ENCODE measurements around the gene SFMBT2. TPM values are rescaled to one million over a fixed set of nuclear protein-coding genes. Genes with fewer than 3 reads are reported as not detected.

Gene SFMBT2
- total RNA-seq, 4 donors from 2014 or later = 7.6 to 15.4 (median 10.8) TPM

DNA sequence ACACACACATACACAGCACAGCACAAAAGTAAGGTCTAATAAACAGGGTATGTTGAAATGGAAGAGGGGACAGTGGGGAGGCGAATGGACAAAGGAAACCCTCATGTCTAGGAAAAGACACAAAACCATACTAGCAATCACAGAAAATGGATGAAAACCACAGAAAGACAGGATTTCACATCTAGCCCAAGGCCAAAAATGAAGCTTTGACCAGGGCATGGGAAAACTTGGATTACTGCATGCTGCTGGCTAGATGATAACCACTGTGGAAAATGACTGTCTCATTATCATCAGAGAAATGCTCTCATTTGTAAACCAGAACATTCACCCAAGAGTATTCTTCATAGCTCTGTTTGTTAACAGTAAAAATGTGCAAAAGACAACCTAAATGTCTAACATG is 88.2 kb downstream of the SFMBT2 start:
- H3K27me3 ChIP-seq = no peaks in the 10 kb centered on the region
- WGBS = 95% methylated on average over 1 of the region's 1 CpG
- H3K4me1 ChIP-seq = peaks cover 20 to 39% (median 25%) of the 10 kb centered on the region in 4 donors
- H3K9me3 ChIP-seq = peaks cover 0 to 5% (median 3%) of the 10 kb centered on the region in 4 donors
- TF ChIP-seq EP300 (IDR thresholded peaks at IDR 0.05) (no peak), POLR2AphosphoS5 (IDR thresholded peaks at IDR 0.05) (no peak), POLR2A (IDR thresholded peaks at IDR 0.05; ENCODE audit: low read depth) (no peak)
- TF ChIP-seq, protein P1, sequence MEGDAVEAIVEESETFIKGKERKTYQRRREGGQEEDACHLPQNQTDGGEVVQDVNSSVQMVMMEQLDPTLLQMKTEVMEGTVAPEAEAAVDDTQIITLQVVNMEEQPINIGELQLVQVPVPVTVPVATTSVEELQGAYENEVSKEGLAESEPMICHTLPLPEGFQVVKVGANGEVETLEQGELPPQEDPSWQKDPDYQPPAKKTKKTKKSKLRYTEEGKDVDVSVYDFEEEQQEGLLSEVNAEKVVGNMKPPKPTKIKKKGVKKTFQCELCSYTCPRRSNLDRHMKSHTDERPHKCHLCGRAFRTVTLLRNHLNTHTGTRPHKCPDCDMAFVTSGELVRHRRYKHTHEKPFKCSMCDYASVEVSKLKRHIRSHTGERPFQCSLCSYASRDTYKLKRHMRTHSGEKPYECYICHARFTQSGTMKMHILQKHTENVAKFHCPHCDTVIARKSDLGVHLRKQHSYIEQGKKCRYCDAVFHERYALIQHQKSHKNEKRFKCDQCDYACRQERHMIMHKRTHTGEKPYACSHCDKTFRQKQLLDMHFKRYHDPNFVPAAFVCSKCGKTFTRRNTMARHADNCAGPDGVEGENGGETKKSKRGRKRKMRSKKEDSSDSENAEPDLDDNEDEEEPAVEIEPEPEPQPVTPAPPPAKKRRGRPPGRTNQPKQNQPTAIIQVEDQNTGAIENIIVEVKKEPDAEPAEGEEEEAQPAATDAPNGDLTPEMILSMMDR (IDR thresholded peaks at IDR 0.05) = no peak
- intact Hi-C loops (cut with DNase I) = no loop called here
- H3K27ac ChIP-seq (replicated peaks in 1 of 4) = no peak overlapping the region
- no peak overlapping the region for H3K4me3 ChIP-seq
- DNase-seq (ENCODE audit: extremely low spot score) = no peak
- H3K36me3 ChIP-seq = no peaks in the 10 kb centered on the region

DNA sequence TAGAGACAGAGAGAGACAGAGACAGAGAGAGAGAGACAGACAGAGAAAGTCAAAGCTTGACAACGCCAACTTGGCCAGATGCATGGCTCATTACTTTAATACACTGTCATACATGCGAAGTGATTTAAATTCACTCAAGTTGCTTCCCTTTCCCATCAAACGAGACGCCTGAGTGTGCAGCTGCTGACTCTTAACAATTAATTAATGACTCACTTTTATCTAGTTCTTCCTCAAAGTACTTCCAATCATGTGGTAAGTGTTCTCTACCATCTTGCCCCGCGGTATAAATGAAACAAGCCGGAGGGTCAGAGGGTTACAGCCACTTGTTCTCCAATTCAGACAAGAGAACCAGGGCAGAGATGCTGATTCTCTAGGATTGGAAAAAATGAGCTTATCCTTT is 90.8 kb downstream of the SFMBT2 start:
- no peak overlapping the region for H3K27ac ChIP-seq (replicated peaks in 1 of 4)
- H3K27me3 ChIP-seq = no peaks in the 10 kb centered on the region
- no peak overlapping the region for H3K4me3 ChIP-seq
- TF ChIP-seq EP300 (IDR thresholded peaks at IDR 0.05) = no peak
- TF ChIP-seq POLR2A (IDR thresholded peaks at IDR 0.05; ENCODE audit: low read depth) = no peak
- TF ChIP-seq, protein P1 (IDR thresholded peaks at IDR 0.05) = no peak
- no peak for TF ChIP-seq POLR2AphosphoS5 (IDR thresholded peaks at IDR 0.05)
- H3K4me1 ChIP-seq = peaks cover 20 to 36% (median 30%) of the 10 kb centered on the region in 4 donors
- DNase-seq (ENCODE audit: extremely low spot score) = no peak
- intact Hi-C loops (cut with DNase I) = no loop called here
- 68% methylated on average over 7 of the region's 7 CpGs for WGBS
- H3K36me3 ChIP-seq = no peaks in the 10 kb centered on the region
- no peaks in the 10 kb centered on the region for H3K9me3 ChIP-seq

DNA sequence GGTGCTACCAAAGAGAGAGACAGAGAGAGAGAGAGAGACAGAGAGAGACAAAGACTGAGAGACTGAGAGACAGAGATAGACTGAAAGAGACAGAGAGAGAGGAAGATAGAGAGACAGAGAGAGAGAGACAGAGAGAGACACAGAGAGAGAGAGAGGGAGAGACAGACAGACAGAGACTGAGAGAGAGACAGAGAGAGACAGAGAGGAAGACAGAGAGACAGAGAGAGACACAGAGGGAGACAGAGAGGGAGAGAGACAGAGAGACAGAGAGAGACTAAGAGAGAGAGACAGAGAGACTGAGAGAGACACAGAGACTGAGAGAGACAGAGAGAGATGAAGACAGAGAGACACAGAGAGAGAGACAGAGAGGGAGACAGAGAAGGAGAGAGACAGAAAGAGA is 91.2 kb downstream of the SFMBT2 start:
- Histone ChIP-seq H3K27me3 (no peaks in the 10 kb centered on the region), H3K27ac (replicated peaks in 1 of 4) (no peak overlapping the region), H3K9me3 (no peaks in the 10 kb centered on the region), H3K4me3 (no peak overlapping the region), H3K36me3 (no peaks in the 10 kb centered on the region), H3K4me1 (peaks cover 20 to 36% (median 30%) of the 10 kb centered on the region in 4 donors)
- intact Hi-C loops (cut with DNase I) = no loop called here
- DNase-seq (ENCODE audit: extremely low spot score) = no peak
- TF ChIP-seq POLR2A (IDR thresholded peaks at IDR 0.05; ENCODE audit: low read depth) = no peak
- no peak for TF ChIP-seq POLR2AphosphoS5 (IDR thresholded peaks at IDR 0.05)
- no peak for TF ChIP-seq EP300 (IDR thresholded peaks at IDR 0.05)
- TF ChIP-seq, protein P1 (IDR thresholded peaks at IDR 0.05) = no peak

DNA sequence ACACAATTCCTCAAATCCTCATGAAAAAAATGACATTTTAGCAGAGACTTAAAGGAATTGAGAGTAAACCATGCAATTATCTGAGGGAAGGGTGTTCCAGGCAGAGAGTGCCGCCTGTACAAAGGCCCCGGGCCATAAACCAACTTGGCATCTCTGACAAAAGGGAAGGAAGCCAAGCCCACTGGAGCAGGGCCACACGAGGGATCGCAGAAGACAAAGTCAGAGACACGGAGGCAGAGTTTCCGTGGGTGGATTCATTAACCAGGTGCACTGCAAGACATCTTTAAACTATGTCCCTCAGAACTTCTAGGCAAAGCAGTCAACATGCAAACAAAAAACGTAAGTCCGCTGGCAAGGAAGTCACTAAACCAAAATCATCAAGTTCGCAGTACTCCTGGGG is 92.0 kb downstream of the SFMBT2 start:
- peaks cover 20 to 36% (median 30%) of the 10 kb centered on the region in 4 donors for H3K4me1 ChIP-seq
- H3K27ac ChIP-seq (replicated peaks in 1 of 4) = no peak overlapping the region
- TF ChIP-seq EP300 (IDR thresholded peaks at IDR 0.05) (no peak), POLR2AphosphoS5 (IDR thresholded peaks at IDR 0.05) (no peak), POLR2A (IDR thresholded peaks at IDR 0.05; ENCODE audit: low read depth) (no peak)
- TF ChIP-seq, protein P1 (IDR thresholded peaks at IDR 0.05) = no peak
- H3K4me3 ChIP-seq = no peak overlapping the region
- H3K36me3 ChIP-seq = no peaks in the 10 kb centered on the region
- whole genome bisulfite sequencing = 25% methylated on average over 9 of the region's 9 CpGs
- H3K27me3 ChIP-seq = no peaks in the 10 kb centered on the region
- intact Hi-C loops (cut with DNase I) = no loop called here
- no peak for DNase-seq (ENCODE audit: extremely low spot score)
- H3K9me3 ChIP-seq = no peaks in the 10 kb centered on the region

DNA sequence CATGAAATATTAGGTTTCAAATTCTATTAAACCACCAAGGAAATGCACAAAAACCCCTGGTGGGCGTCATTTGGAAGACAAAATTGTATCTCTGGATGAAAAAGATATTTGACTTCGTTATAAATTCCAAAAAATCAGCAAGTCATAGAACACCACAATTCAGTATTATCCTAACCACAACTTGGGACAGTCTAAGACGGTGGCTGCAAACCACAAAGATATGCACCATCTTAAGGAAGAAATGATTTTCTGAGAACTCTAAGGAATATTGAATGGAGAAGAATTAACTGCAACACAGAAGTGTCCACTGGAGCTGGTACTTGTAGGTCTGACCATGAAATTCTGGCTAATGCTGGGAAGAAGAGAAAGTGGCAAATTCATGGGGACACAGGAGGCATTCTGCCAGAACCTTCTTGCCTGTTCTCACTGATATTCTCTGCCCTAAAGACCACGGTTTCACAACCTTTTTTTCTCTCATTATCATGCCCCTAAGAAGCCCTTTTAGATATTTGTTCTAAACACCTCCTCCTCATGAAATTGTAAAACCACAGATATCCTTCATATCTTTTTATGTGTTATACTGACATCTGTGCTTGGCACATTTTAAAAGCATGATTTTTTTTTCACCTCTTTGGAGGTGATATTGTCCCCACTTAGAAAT is 92.9 kb downstream of the SFMBT2 start:
- Histone ChIP-seq H3K27ac (replicated peaks in 1 of 4) (no peak overlapping the region), H3K4me1 (peaks cover 20 to 36% (median 30%) of the 10 kb centered on the region in 4 donors), H3K36me3 (no peaks in the 10 kb centered on the region), H3K27me3 (no peaks in the 10 kb centered on the region), H3K9me3 (no peaks in the 10 kb centered on the region), H3K4me3 (no peak overlapping the region)
- 77% methylated on average over 4 of the region's 4 CpGs for WGBS
- intact Hi-C loops (cut with DNase I) = no loop called here
- TF ChIP-seq POLR2AphosphoS5 (IDR thresholded peaks at IDR 0.05) (no peak), EP300 (IDR thresholded peaks at IDR 0.05) (no peak), POLR2A (IDR thresholded peaks at IDR 0.05; ENCODE audit: low read depth) (no peak)
- TF ChIP-seq, protein P1 (IDR thresholded peaks at IDR 0.05) = no peak
- DNase-seq (ENCODE audit: extremely low spot score) = no peak

Data from esophagus muscularis mucosa (tissue), 4 donors.